GM18858 (cell line): ENCODE data around the gene RAB3D.
"Not testable (repeated sequence)": the region's sequence is repeated elsewhere in the genome, so short reads cannot be mapped to it uniquely, and the experiment has no call there.

Source experiments
- ATAC-seq: cut with Tn5 transposase; IDR thresholded peaks from one replicate; pipeline ENCODE4 v1.9.1; 2021; ENCODE audit not compliant: unreplicated experiment

RAB3D gene

GRCh38 chr19:11339254-11340098, at the start of gene RAB3D:
TSS of gene RAB3D (minus strand) at chr19:11339657. CDS start at chr19:11337399, 2,258 bp downstream.
- ATAC-seq = no peak

- ATAC-seq = no peak
These were observed 47.9 kb upstream of the RAB3D start for GRCh38 chr19:11387162-11388034.

- no peak for ATAC-seq
These were observed 45.3 kb upstream of the RAB3D start for GRCh38 chr19:11384778-11385129.

GRCh38 chr19:11383706-11384048, 44.2 kb upstream of the RAB3D start:
- no peak for ATAC-seq

GRCh38 chr19:11382898-11383705, 43.6 kb upstream of the RAB3D start:
- no peak for ATAC-seq

- peak; percentile 60 for ATAC-seq
These were observed 41.4 kb upstream of the RAB3D start for GRCh38 chr19:11380653-11381537.

- no peak for ATAC-seq
These were observed 40.4 kb upstream of the RAB3D start for GRCh38 chr19:11379857-11380350.

GRCh38 chr19:11379269-11379845, 39.9 kb upstream of the RAB3D start:
- ATAC-seq = not testable (repeated sequence)

- no peak for ATAC-seq
These were observed 39.1 kb upstream of the RAB3D start for GRCh38 chr19:11378319-11379189.

GRCh38 chr19:11377756-11378155, 38.3 kb upstream of the RAB3D start:
- ATAC-seq = no peak

GRCh38 chr19:11377237-11377636, 37.8 kb upstream of the RAB3D start:
- no peak for ATAC-seq

- ATAC-seq = no peak
These were observed 35.9 kb upstream of the RAB3D start for GRCh38 chr19:11375143-11375948.

- peak; percentile 69 for ATAC-seq
These were observed 35.1 kb upstream of the RAB3D start, which contains the start of gene SWSAP1 for GRCh38 chr19:11374433-11375142. TSS of gene SWSAP1 (plus strand) at chr19:11374666. CDS start at chr19:11374681, 15 bp downstream.

GRCh38 chr19:11373885-11374432, 34.5 kb upstream of the RAB3D start:
- no peak for ATAC-seq

GRCh38 chr19:11373166-11373884, 33.9 kb upstream of the RAB3D start:
- ATAC-seq = no peak

- no peak for ATAC-seq
These were observed 31.3 kb upstream of the RAB3D start for GRCh38 chr19:11370744-11371143.
